Measurements from ENCODE around the gene MT1H.

GRCh38 chr16:56669840-56670619 lies 416 bp downstream of the MT1H start:
- no peak for TF ChIP-seq SIN3A (IDR thresholded peaks at IDR 0.05; ENCODE audit: borderline replicate concordance, insufficient read depth, low read length)
- TF ChIP-seq TAF1 (IDR thresholded peaks at IDR 0.05; ENCODE audit: borderline replicate concordance, insufficient read depth, low read length) = no peak
- no peak for TF ChIP-seq POLR2AphosphoS5 (IDR thresholded peaks at IDR 0.05; ENCODE audit: low read depth, low read length)

All from PFSK-1 (cell line).